ENCODE measurements around the gene CYP1A1.

CYP1A1 gene

DNA sequence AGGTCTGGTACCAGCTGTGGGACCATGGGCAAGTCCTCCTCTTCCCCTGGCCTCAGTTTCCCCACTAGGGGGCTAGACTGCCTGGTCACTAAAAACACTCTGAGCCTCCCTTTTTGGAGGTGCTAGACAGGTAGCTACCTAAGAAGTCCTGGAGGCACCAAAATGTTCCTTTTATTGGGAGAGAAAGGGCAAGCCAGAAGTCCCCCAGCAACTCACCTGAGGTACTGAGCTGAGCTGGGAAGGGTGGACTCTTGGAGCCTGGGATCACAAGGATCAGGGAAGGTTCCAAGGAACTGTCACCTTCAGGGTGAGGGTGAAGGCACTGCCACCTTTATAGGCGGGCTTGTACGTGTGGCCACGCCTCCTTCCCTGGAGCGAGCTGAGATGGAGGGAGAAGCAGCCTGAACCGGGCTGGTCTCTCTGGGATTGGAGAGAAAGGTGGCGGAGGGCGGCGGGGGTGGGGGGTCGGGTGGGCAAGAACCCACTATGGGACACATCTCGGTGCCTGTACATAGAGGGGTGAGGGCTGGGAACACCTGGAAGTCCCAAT lies at the start of gene CYP1A1:
CYP1A1 (minus strand) TSS at position 304 of the 550 bp plus-strand sequence. CDS start 2,431 bp downstream, outside the sequence.
- peak; percentile 67 to 83 for DNase-seq (ENCODE audit: low read depth in 1 of 2, low spot score in 1 of 2)
- TF ChIP-seq JUND (IDR thresholded peaks at IDR 0.05; ENCODE audit: low read depth), result no peak
- in situ Hi-C loops (cut with HindIII; ENCODE audit: low pct_unique_long_range_greater_than_20kb, low sequenced_read_pairs), result no loop called here

DNA sequence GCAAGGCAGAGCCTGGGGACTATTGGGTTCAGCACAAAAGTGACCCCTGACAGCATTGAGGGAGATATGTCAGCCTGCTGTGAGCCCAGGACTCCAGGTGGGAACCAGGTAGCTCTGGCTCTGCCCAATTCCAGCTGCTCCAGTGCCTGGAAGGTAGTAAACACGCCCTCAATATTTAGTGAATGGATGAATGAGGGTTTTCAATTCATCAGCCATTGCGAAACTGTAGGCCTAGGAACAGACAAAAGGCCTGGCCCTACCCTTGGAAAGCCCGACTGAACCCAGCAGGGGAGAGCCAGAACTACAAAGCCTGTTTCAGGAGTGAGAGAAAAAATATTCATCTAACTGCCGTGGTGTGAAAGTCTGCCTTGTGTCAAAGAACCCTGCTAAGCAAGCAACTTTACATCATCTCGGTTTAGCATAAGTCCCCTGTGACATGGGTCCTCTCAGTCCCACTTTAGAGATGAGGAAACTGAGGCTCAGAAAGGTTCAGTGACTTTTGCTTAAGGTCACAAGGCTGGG lies 48.5 kb upstream of the CYP1A1 start:
- DNase-seq (ENCODE audit: low read depth in 1 of 2, low spot score in 1 of 2), result no peak
- in situ Hi-C loops (cut with HindIII; ENCODE audit: low pct_unique_long_range_greater_than_20kb, low sequenced_read_pairs), result no loop called here
- no peak for TF ChIP-seq JUND (IDR thresholded peaks at IDR 0.05; ENCODE audit: low read depth)

DNA sequence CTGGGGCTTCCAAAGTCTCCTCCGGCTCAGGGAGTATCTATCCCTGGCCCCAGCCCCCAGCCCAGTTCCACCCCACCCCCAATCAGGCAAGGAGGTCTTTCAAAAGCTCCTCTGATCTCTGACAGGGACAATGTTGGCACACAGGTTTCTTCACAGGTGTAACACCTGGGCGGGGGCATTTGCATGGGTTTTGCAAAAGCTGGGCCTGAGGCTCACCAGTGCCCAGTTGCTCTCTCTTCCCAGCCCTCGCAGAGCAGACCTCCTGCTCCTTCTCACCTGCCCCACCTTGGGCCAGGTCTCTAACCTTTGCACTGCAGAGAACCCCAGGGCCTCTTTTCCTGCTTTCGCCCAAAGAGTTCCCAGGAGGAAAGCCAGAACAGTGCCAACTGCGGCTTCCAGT lies 48.0 kb upstream of the CYP1A1 start:
- in situ Hi-C loops (cut with HindIII; ENCODE audit: low pct_unique_long_range_greater_than_20kb, low sequenced_read_pairs), result no loop called here
- TF ChIP-seq JUND (IDR thresholded peaks at IDR 0.05; ENCODE audit: low read depth), result no peak
- DNase-seq (ENCODE audit: low read depth in 1 of 2, low spot score in 1 of 2), result no peak

DNA sequence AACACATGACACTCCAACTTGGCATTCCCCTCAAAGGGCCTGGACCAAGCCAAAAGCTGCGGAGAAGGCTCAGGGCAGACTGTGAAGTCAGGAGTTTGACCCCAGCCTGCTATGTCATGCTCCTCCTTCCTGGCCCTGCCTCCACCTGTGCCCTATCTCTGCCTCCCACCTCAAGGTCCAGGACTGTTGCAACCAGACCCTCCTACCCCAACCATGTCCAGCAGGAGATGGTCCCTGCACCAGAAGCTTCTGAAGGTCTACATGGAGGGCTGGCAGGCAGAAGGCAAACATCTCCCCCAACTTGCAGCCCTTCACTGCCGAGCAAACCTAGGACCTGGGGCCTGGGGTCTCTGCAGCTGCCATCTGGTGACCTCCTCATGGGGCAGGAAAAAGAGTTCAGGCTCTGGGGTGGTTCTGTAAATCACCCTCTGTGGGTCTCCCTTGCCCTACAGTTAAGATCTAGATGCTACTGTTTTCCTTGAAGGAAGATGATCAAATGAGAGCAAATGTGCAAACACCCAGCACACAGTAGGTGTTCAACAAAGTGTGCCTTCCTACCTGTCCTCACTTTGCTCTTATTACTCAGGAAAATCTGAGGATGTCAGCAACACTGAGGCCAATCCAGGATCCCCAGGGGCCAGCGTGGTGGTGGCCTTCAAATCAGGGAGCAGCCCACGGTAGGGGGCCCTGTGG lies 45.0 kb upstream of the CYP1A1 start:
- no peak for TF ChIP-seq JUND (IDR thresholded peaks at IDR 0.05; ENCODE audit: low read depth)
- no peak for DNase-seq (ENCODE audit: low read depth in 1 of 2, low spot score in 1 of 2)
- in situ Hi-C loops (cut with HindIII; ENCODE audit: low pct_unique_long_range_greater_than_20kb, low sequenced_read_pairs), result no loop called here

DNA sequence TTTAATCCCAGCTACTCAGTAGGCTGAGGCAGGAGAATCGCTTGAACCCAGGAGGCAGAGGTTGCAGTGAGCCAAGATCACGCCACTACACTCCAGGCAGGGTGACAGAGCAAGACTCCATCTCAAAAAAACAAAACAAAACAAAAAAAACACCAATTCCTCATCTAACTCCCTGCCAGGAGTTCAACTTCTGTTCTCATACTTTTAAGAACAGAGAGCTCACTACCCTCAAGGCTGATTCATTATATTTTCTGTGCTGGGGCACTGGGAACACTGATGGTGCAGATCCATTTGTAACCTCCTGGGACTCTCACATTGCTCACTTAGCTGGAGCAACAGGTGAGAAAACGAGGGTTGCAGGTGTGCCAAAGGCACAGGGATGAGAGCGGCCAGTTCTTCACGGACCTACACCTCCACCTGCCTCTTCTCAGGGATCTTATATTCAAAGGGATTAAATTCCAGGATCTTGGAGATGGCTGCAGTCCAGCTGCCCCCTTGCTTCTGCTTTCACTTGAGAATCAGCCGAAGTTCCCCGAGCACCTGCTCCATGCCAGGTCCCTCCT lies 44.2 kb upstream of the CYP1A1 start:
- in situ Hi-C loops (cut with HindIII; ENCODE audit: low pct_unique_long_range_greater_than_20kb, low sequenced_read_pairs), result no loop called here
- TF ChIP-seq JUND (IDR thresholded peaks at IDR 0.05; ENCODE audit: low read depth), result no peak
- no peak for DNase-seq (ENCODE audit: low read depth in 1 of 2, low spot score in 1 of 2)

DNA sequence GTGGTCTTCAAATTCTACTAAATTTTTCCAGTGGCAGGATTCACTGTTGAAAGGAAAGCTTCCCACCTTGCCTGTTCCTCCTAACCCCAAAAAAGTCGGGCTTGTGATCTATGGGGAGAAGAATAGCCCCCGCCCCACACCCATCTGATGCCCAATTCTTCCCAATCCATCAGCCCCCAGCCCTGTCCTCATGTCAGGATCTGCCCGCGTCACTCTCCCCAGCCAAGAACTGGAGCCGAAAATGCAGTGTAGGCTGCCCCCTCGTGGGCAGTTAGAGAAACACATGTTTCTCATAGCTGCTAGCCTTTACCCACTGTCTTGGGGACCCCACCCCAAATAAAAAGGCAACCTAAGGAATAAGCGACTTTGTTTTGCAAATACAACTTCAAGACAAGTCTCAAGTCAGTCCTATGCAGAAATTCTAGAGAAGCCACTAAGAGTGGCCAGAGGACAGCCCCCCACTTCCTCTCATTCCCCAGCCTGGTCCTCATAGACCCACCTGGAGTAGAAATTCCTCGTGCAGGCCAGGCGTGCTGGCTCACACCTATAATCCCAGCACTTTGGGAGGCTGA lies 43.5 kb upstream of the CYP1A1 start:
- no peak for TF ChIP-seq JUND (IDR thresholded peaks at IDR 0.05; ENCODE audit: low read depth)
- DNase-seq (ENCODE audit: low read depth in 1 of 2, low spot score in 1 of 2), result peak; percentile 69 to 81
- in situ Hi-C loops (cut with HindIII; ENCODE audit: low pct_unique_long_range_greater_than_20kb, low sequenced_read_pairs), result no loop called here

- no peak for TF ChIP-seq JUND (IDR thresholded peaks at IDR 0.05; ENCODE audit: low read depth)
- no peak for DNase-seq (ENCODE audit: low read depth in 1 of 2, low spot score in 1 of 2)
- in situ Hi-C loops (cut with HindIII; ENCODE audit: low pct_unique_long_range_greater_than_20kb, low sequenced_read_pairs), result no loop called here
These were observed 42.9 kb upstream of the CYP1A1 start for GRCh38 chr15:74768099-74768770.

DNA sequence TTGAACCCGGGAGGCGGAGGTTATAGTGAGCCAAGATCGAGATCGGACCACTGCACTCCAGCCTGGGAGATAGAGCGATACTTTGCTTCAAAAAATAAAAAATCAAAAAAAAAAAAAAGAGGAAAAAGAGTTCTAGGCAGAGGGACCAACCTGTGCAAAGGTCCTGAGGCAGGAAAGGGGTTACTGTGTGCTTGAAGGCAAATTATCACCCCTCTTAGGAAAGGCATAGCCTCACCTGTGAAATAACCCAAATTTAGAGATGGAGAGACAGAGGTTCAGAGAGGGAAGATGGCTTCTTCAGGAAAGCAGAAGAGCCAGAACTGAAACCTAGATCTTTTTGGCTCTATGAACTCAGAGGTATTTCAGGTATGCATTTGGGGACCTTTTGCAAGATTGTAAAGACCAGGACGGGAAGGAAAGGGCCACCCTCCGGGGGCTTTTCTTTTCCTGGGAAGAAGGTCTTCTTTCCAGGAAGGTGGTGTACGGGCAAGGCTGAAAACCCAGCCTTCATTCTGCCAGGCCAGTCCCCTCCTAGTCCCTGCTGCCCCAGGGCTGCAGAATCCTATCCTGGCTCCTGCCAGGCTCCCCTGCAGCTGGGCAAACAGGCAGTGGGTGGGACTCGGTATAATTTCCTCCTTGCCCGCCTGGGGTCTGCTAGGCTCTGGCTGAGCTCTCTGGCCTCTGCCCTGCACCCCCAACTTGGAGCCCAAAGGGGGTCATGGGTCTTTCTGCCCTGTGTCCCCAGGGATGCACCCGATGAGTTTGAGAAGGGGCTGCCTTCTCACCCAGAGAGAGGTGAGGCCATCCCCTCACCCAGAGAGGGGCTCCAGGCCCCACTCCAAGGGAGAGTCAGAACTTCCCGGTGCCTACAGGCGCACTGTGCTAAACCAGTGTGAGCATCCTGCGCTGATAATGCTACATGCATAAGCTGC lies 42.1 kb upstream of the CYP1A1 start:
- in situ Hi-C loops (cut with HindIII; ENCODE audit: low pct_unique_long_range_greater_than_20kb, low sequenced_read_pairs), result no loop called here
- no peak for DNase-seq (ENCODE audit: low read depth in 1 of 2, low spot score in 1 of 2)
- no peak for TF ChIP-seq JUND (IDR thresholded peaks at IDR 0.05; ENCODE audit: low read depth)

DNA sequence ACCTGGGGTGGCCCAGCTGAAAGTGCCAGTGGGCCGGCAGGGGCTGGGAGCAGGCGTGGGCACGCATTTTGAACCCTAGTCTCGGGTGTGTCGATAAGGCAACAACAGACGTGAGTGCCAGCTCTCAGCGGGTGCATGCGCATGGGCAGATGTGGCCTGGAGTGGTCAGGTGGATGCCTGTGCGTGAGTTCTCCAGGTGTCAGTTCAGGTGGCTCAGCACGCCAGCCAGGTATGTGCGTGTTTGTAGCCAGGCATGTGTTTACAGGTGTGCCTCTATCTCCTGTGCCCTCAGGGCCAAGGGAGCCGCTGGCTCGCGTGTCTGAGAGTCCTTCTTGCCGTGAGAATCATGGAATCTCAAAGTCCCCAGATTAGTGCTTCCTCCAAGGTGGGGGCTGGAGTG lies 38.1 kb upstream of the CYP1A1 start:
- no peak for TF ChIP-seq JUND (IDR thresholded peaks at IDR 0.05; ENCODE audit: low read depth)
- in situ Hi-C loops (cut with HindIII; ENCODE audit: low pct_unique_long_range_greater_than_20kb, low sequenced_read_pairs), result no loop called here
- DNase-seq (ENCODE audit: low read depth in 1 of 2, low spot score in 1 of 2), result peak; percentile 51 to 74

DNA sequence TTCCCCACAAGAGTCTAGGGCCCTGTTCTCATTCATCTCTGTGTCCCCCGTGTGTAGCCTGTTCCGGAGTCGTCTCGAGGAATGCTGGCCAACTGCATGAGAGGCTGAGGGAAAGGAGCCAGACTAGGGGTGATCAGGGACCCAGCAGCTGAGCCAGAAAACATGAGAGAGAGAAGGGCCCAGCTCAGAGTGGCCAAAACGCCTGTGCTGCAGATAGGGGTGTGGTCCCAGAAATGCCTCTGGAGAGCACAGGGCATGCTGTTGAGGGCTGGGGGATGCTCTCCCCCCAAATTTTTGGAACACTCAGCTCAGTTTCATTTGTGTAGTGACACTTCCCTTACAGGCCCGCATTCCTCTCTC lies 37.4 kb upstream of the CYP1A1 start:
- in situ Hi-C loops (cut with HindIII; ENCODE audit: low pct_unique_long_range_greater_than_20kb, low sequenced_read_pairs), result no loop called here
- DNase-seq (ENCODE audit: low read depth in 1 of 2, low spot score in 1 of 2), result no peak

DNA sequence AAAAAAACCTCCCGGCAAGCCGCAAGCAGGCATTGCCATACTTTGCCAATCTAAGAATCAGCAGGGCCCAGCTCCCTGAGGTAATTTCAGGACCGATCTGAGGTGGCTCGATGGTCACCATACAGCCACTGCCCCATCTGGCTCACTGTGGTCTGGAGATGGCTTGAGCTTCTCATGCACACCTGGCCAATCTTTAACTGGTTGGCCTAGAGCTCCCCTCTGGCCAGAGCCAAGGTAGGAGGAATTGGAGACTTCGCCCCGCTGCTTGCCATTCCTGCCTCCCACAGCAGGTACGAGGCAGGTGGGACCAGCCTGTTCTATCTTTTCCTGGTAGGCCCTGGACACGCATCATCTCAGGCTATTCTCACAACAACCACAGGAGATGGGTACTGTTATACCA lies 33.4 kb upstream of the CYP1A1 start:
- in situ Hi-C loops (cut with HindIII; ENCODE audit: low pct_unique_long_range_greater_than_20kb, low sequenced_read_pairs), result no loop called here
- no peak for TF ChIP-seq JUND (IDR thresholded peaks at IDR 0.05; ENCODE audit: low read depth)
- no peak for DNase-seq (ENCODE audit: low read depth in 1 of 2, low spot score in 1 of 2)

More for the DNA sequence above, 37.4 kb upstream of the CYP1A1 start:
- no peak for TF ChIP-seq JUND (IDR thresholded peaks at IDR 0.05; ENCODE audit: low read depth)

Data from T47D (cell line).